ENCODE data around the gene FUBP1. TPM values are rescaled to one million over a fixed set of nuclear protein-coding genes. Genes with fewer than 3 reads are reported as not detected.

Gene FUBP1
- total RNA-seq, 1 donor from 2014 or later, result 318 TPM

- no peaks in the 10 kb centered on the region for H3K9me3 Mint-ChIP-seq
- H3K27me3 Mint-ChIP-seq (ENCODE audit: low read depth), result no peaks in the 10 kb centered on the region
- TF ChIP-seq CTCF (conservative IDR thresholded peaks at IDR 0.05), result no peak
- DNase-seq (ENCODE audit: low read depth, low spot score), result no peak
- no peaks in the 10 kb centered on the region for H3K4me1 Mint-ChIP-seq
- no peak overlapping the region for H3K27ac Mint-ChIP-seq (ENCODE audit: unreplicated experiment)
- peaks cover 19% of the 10 kb centered on the region for H3K36me3 Mint-ChIP-seq (ENCODE audit: low read depth)
- H3K4me3 Mint-ChIP-seq, result no peak overlapping the region
These were observed 22.4 kb downstream of the FUBP1 start for GRCh38 chr1:77956464-77956863.

- H3K27me3 Mint-ChIP-seq (ENCODE audit: low read depth), result no peaks in the 10 kb centered on the region
- no peak overlapping the region for H3K4me3 Mint-ChIP-seq
- no peak for TF ChIP-seq CTCF (conservative IDR thresholded peaks at IDR 0.05)
- H3K9me3 Mint-ChIP-seq, result no peaks in the 10 kb centered on the region
- H3K27ac Mint-ChIP-seq (ENCODE audit: unreplicated experiment), result no peak overlapping the region
- DNase-seq (ENCODE audit: low read depth, low spot score), result no peak
- peaks cover 17% of the 10 kb centered on the region for H3K36me3 Mint-ChIP-seq (ENCODE audit: low read depth)
- H3K4me1 Mint-ChIP-seq, result peaks cover 3% of the 10 kb centered on the region
These were observed 23.2 kb downstream of the FUBP1 start for GRCh38 chr1:77955709-77956108.

- Mint-ChIP-seq H3K27me3 (ENCODE audit: low read depth) (no peaks in the 10 kb centered on the region), H3K27ac (ENCODE audit: unreplicated experiment) (no peak overlapping the region), H3K9me3 (no peaks in the 10 kb centered on the region), H3K4me1 (peaks cover 3% of the 10 kb centered on the region), H3K36me3 (ENCODE audit: low read depth) (peaks cover 16% of the 10 kb centered on the region), H3K4me3 (no peak overlapping the region)
- no peak for DNase-seq (ENCODE audit: low read depth, low spot score)
- no peak for TF ChIP-seq CTCF (conservative IDR thresholded peaks at IDR 0.05)
These were observed 24.4 kb downstream of the FUBP1 start for GRCh38 chr1:77954521-77954920.

- Mint-ChIP-seq H3K4me1 (peaks cover 9% of the 10 kb centered on the region), H3K27me3 (ENCODE audit: low read depth) (no peaks in the 10 kb centered on the region), H3K9me3 (no peaks in the 10 kb centered on the region), H3K4me3 (no peak overlapping the region), H3K27ac (ENCODE audit: unreplicated experiment) (no peak overlapping the region), H3K36me3 (ENCODE audit: low read depth) (peaks cover 16% of the 10 kb centered on the region)
- TF ChIP-seq CTCF (conservative IDR thresholded peaks at IDR 0.05), result no peak
- no peak for DNase-seq (ENCODE audit: low read depth, low spot score)
These were observed 25.0 kb downstream of the FUBP1 start for GRCh38 chr1:77953907-77954306.

GRCh38 chr1:77951328-77951727 is 27.5 kb downstream of the FUBP1 start:
- Mint-ChIP-seq H3K27me3 (ENCODE audit: low read depth) (no peaks in the 10 kb centered on the region), H3K4me1 (peaks cover 13% of the 10 kb centered on the region), H3K27ac (ENCODE audit: unreplicated experiment) (no peak overlapping the region), H3K4me3 (no peak overlapping the region), H3K36me3 (ENCODE audit: low read depth) (peaks cover 21% of the 10 kb centered on the region), H3K9me3 (no peaks in the 10 kb centered on the region)
- DNase-seq (ENCODE audit: low read depth, low spot score), result no peak
- TF ChIP-seq CTCF (conservative IDR thresholded peaks at IDR 0.05), result no peak

GRCh38 chr1:77950873-77951272 is 28.0 kb downstream of the FUBP1 start:
- Mint-ChIP-seq H3K9me3 (no peaks in the 10 kb centered on the region), H3K27ac (ENCODE audit: unreplicated experiment) (no peak overlapping the region), H3K36me3 (ENCODE audit: low read depth) (peaks cover 21% of the 10 kb centered on the region), H3K27me3 (ENCODE audit: low read depth) (no peaks in the 10 kb centered on the region), H3K4me3 (no peak overlapping the region), H3K4me1 (peaks cover 13% of the 10 kb centered on the region)
- TF ChIP-seq CTCF (conservative IDR thresholded peaks at IDR 0.05), result no peak
- no peak for DNase-seq (ENCODE audit: low read depth, low spot score)

Data from neural crest cell (in vitro differentiated cells).